Endothelial cell of umbilical vein (primary cell): ENCODE data around the gene TTI1.

ENCODE experiments used
- EZH2 ChIP-seq: IDR thresholded peaks from 2 replicates; pipeline ENCODE4 v1.6.1; 2012; ENCODE audit warnings: borderline replicate concordance, low read depth, mild to moderate bottlenecking, moderate library complexity, low read length, inconsistent platforms; ENCODE audit not compliant: severe bottlenecking
- FOS ChIP-seq: IDR thresholded peaks from 2 replicates; pipeline ENCODE4 v1.6.1; 2011; ENCODE audit warnings: mild to moderate bottlenecking, low read length, moderate library complexity, borderline replicate concordance; ENCODE audit not compliant: insufficient read depth
- GATA2 ChIP-seq: IDR thresholded peaks from 2 replicates; pipeline ENCODE4 v1.7.0; 2011; ENCODE audit warnings: low read depth, mild to moderate bottlenecking, moderate library complexity, mixed read lengths, low read length; ENCODE audit not compliant: insufficient read length, insufficient read depth
- JUN ChIP-seq: IDR thresholded peaks from 2 replicates; pipeline ENCODE4 v1.6.1; 2011; ENCODE audit warnings: borderline replicate concordance, low read depth; ENCODE audit not compliant: insufficient read length, insufficient read depth
- MYC ChIP-seq: IDR thresholded peaks from one replicate; pipeline ENCODE4 v1.6.1; 2011; ENCODE audit warnings: mild to moderate bottlenecking, low read depth, low read length
- POLR2A ChIP-seq: IDR thresholded peaks from 2 replicates; pipeline ENCODE4 v1.6.1; 2012; ENCODE audit warnings: low read depth, mild to moderate bottlenecking, control low read depth, low read length
- POLR2AphosphoS5 ChIP-seq: IDR thresholded peaks from 2 replicates; pipeline ENCODE4 v1.6.1; 2012; ENCODE audit warnings: low read depth, mild to moderate bottlenecking, control low read depth, low read length, moderate library complexity; ENCODE audit not compliant: insufficient read depth
- TF ChIP-seq, protein P1 (sequence below), 2 donors: IDR thresholded peaks; 1 replicate in 1 of 2; 2 replicates in 1 of 2; pipeline ENCODE4 v1.5.1; 2011; ENCODE audit warnings: low read length in 2 of 2, mild to moderate bottlenecking in 2 of 2, moderate library complexity in 2 of 2, control low read depth in 1 of 2, inconsistent platforms in 1 of 2, low read depth in 1 of 2; ENCODE audit not compliant: insufficient read depth in 1 of 2; ENCODE audit errors: extremely low read depth in 1 of 2
- TF ChIP-seq, protein P2 (sequence below): IDR thresholded peaks from 2 replicates; pipeline ENCODE4 v1.6.1; 2011; ENCODE audit not compliant: insufficient read depth, insufficient read length

DNA sequence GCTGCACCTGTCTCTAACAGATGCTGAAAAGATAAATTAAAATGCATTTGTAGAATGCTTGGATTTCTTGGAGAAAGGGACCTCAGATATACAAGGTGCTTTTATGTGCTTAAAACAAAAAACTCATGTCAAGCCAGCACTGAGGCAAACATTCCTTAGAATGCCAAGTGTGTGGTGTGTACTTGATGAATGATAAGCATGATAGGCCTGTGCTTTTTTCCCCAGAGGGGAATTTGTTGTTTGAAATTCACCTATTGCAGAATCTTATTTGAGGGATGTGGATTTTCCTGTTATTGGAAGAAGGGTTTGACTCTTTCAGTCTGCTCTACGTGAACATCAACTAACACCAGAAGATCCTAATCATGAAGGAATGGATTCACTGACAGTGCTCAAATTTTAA is 28.8 kb downstream of the TTI1 start:
- TF ChIP-seq, protein P1, sequence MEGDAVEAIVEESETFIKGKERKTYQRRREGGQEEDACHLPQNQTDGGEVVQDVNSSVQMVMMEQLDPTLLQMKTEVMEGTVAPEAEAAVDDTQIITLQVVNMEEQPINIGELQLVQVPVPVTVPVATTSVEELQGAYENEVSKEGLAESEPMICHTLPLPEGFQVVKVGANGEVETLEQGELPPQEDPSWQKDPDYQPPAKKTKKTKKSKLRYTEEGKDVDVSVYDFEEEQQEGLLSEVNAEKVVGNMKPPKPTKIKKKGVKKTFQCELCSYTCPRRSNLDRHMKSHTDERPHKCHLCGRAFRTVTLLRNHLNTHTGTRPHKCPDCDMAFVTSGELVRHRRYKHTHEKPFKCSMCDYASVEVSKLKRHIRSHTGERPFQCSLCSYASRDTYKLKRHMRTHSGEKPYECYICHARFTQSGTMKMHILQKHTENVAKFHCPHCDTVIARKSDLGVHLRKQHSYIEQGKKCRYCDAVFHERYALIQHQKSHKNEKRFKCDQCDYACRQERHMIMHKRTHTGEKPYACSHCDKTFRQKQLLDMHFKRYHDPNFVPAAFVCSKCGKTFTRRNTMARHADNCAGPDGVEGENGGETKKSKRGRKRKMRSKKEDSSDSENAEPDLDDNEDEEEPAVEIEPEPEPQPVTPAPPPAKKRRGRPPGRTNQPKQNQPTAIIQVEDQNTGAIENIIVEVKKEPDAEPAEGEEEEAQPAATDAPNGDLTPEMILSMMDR (IDR thresholded peaks at IDR 0.05; ENCODE audit: extremely low read depth in 1 of 2, insufficient read depth in 1 of 2, low read depth in 1 of 2, low read length in 2 of 2): no peak
- TF ChIP-seq GATA2 (no peak), EZH2 (no peak), POLR2AphosphoS5 (no peak), POLR2A (no peak), FOS (no peak), MYC (no peak), JUN (no peak)
- TF ChIP-seq, protein P2, sequence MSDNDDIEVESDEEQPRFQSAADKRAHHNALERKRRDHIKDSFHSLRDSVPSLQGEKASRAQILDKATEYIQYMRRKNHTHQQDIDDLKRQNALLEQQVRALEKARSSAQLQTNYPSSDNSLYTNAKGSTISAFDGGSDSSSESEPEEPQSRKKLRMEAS: no peak
